HepG2 (cell line): ENCODE measurements around the gene TIRAP. TPM values are rescaled to one million over a fixed set of nuclear protein-coding genes. Genes with fewer than 3 reads are reported as not detected.

Experiments
- AKNA ChIP-seq: sonication (generic); formaldehyde crosslinking; IDR thresholded peaks from 2 replicates; pipeline ENCODE4 v1.4.0; 2020; ENCODE audit warnings: missing genetic modification reagents, borderline replicate concordance
- CBFB ChIP-seq: sonication (generic); formaldehyde crosslinking; IDR thresholded peaks from 2 replicates; pipeline ENCODE4 v1.4.0; 2020; ENCODE audit warnings: missing genetic modification reagents
- HNRNPUL1 ChIP-seq: fragments of 200-400 bp; formaldehyde crosslinking; IDR thresholded peaks from 2 replicates; pipeline ENCODE4 v1.6.1; 2017; ENCODE audit warnings: low read depth, mild to moderate bottlenecking, low read length, moderate library complexity
- PATZ1 ChIP-seq: sonication (generic); formaldehyde crosslinking; IDR thresholded peaks from 2 replicates; pipeline ENCODE4 v1.4.0; 2020; ENCODE audit warnings: missing genetic modification reagents
- THAP11 ChIP-seq: IDR thresholded peaks from 2 replicates; pipeline ENCODE4 v1.6.1; 2016; ENCODE audit warnings: missing biosample characterization, missing genetic modification reagents
- ZNF850 ChIP-seq: sonication (generic); formaldehyde crosslinking; conservative IDR thresholded peaks from 2 replicates; pipeline ENCODE4 v1.9.0; 2021; ENCODE audit warnings: mild to moderate bottlenecking, missing genetic modification reagents
- polyA plus RNA-seq, 8 experiments: library from polyadenylated mRNA; depleted of rRNA in 3 of 8; stranded (reverse) in 7 of 8; unstranded in 1 of 8; fragments of >200 nt; fragmentation: Illumina TruSeq in 4 of 8; extraction: Trizol in 4 of 8; gene quantifications; 2 replicates each; pipeline versions ENCODE4 v1.2.1 to v1.2.3, GENCODE V29; 2011 to 2016; ENCODE audit warnings: low read depth in 4 of 8, missing spikeins in 1 of 8, mixed read lengths in 1 of 8; ENCODE audit not compliant: insufficient read depth in 1 of 8
- total RNA-seq, 5 experiments: library from RNA; depleted of rRNA; stranded (reverse); fragments of >200 nt; fragmentation: Illumina TruSeq; extraction: Trizol; gene quantifications; 2 replicates each; pipeline ENCODE4 v1.2.3, GENCODE V29; 2016; ENCODE audit warnings: low read depth in 1 of 5
- TF ChIP-seq, protein P1 (sequence below): IDR thresholded peaks from 2 replicates; pipeline ENCODE4 v1.6.1; 2016; ENCODE audit warnings: missing compliant biosample characterization, missing genetic modification reagents, borderline replicate concordance
- TF ChIP-seq, protein P2 (sequence below): sonication (generic); formaldehyde crosslinking; IDR thresholded peaks from 2 replicates; pipeline ENCODE4 v1.4.0; 2020; ENCODE audit warnings: missing genetic modification reagents, borderline replicate concordance

Gene TIRAP
- total and polyA plus RNA-seq, 2 of the 13 experiments (the other 11 are each of a cell fraction or from before 2014, with no cell fraction given) = 5.4 to 5.7 TPM

DNA sequence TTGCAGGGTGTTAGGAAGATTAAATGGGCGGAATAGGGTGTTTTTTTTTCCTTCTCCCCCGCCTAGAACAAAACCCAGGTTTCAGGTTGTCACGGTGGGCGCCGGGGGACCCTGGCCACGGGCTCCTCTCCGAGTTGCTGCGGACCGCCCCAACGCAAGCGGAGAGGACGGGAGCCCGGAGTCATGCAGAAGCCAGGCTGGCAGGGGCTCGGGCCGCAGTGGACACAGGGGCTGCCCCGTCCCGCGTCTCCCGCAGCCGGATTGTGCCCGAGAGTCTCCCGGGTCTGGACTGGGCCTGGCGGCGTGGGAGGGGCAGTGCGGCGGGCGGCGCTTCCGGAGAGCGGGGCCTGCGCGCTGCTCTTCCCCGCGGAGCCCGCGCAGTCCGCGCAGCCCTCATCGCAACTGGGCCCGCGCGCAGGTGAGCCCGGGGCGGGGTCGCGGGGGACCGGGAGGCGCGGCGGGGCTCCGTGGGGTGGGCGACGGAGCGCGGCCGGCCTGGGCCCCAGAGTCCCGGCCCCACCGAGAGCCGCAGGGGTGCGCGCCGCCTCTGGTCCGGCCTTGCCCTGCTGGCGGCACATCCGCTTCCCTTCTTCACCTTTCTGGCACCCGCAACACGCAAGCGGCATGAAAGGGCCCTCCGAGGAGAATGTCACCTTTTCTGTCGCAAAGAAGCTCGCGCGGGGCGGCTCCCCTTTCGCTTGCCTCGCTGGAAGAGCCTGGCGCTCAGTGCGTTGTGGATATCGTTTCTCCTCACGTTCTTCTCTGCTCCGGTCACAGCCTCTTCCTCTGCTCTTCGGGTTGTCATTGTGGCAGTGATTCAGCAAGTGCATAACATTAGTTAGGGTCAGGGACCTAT, at the start of gene TIRAP (continued):
- TF ChIP-seq PATZ1 (CRISPR knock-in tag) (peak; percentile 46; the same call in 1 of the 2 replicates), CBFB (CRISPR knock-in tag) (peak; percentile 63), HNRNPUL1 (no peak), ZNF850 (CRISPR knock-in tag) (no peak), AKNA (CRISPR knock-in tag) (no peak), THAP11 (peak; percentile 17)
- TF ChIP-seq, protein P1, sequence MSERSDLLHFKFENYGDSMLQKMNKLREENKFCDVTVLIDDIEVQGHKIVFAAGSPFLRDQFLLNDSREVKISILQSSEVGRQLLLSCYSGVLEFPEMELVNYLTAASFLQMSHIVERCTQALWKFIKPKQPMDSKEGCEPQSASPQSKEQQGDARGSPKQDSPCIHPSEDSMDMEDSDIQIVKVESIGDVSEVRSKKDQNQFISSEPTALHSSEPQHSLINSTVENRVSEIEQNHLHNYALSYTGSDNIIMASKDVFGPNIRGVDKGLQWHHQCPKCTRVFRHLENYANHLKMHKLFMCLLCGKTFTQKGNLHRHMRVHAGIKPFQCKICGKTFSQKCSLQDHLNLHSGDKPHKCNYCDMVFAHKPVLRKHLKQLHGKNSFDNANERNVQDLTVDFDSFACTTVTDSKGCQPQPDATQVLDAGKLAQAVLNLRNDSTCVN (CRISPR knock-in tag) = no peak
- TF ChIP-seq, protein P2, sequence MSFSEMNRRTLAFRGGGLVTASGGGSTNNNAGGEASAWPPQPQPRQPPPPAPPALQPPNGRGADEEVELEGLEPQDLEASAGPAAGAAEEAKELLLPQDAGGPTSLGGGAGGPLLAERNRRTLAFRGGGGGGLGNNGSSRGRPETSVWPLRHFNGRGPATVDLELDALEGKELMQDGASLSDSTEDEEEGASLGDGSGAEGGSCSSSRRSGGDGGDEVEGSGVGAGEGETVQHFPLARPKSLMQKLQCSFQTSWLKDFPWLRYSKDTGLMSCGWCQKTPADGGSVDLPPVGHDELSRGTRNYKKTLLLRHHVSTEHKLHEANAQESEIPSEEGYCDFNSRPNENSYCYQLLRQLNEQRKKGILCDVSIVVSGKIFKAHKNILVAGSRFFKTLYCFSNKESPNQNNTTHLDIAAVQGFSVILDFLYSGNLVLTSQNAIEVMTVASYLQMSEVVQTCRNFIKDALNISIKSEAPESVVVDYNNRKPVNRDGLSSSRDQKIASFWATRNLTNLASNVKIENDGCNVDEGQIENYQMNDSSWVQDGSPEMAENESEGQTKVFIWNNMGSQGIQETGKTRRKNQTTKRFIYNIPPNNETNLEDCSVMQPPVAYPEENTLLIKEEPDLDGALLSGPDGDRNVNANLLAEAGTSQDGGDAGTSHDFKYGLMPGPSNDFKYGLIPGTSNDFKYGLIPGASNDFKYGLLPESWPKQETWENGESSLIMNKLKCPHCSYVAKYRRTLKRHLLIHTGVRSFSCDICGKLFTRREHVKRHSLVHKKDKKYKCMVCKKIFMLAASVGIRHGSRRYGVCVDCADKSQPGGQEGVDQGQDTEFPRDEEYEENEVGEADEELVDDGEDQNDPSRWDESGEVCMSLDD (CRISPR knock-in tag) = no peak
